HL-60 (cell line): ENCODE measurements around the gene SOCS7.

ENCODE experiments used
- DNase-seq, 2 experiments: peaks; one replicate each; pipeline ENCODE4 v3.0.0-alpha.2; 2010 to 2020; ENCODE audit warnings: low read depth in 1 of 2, low spot score in 1 of 2
- H3K27ac ChIP-seq: fragments of 250-450 bp; sonication (Bioruptor Pico); replicated peaks from 2 replicates; pipeline ENCODE4 v1.5.1; 2020; ENCODE audit warnings: mild to moderate bottlenecking, moderate library complexity
- H3K27me3 ChIP-seq: fragments of 250-450 bp; sonication (Bioruptor Pico); 2 replicates; pipeline ENCODE4 v1.5.1; 2021; ENCODE audit warnings: mild to moderate bottlenecking, moderate library complexity; ENCODE audit not compliant: insufficient read depth, poor library complexity, severe bottlenecking
- H3K4me3 ChIP-seq: replicated peaks from 2 replicates; pipeline ENCODE4 v1.5.1; 2011; ENCODE audit warnings: mild to moderate bottlenecking, control low read depth, low read length; ENCODE audit not compliant: insufficient read depth
- GABPA ChIP-seq: IDR thresholded peaks from 2 replicates; pipeline ENCODE4 v1.6.1; 2012; ENCODE audit warnings: low read depth
- POLR2AphosphoS5 ChIP-seq: IDR thresholded peaks from 2 replicates; pipeline ENCODE4 v1.6.1; 2012; ENCODE audit warnings: low read depth
- SPI1 ChIP-seq: IDR thresholded peaks from 2 replicates; pipeline ENCODE4 v1.6.1; 2012; ENCODE audit warnings: low read depth, mild to moderate bottlenecking, borderline replicate concordance
- TF ChIP-seq, protein P1 (sequence below): IDR thresholded peaks from one replicate; pipeline ENCODE4 v1.5.1; 2011; ENCODE audit warnings: low read length, control low read depth, inconsistent platforms; ENCODE audit not compliant: insufficient read depth
- TF ChIP-seq, protein P2 (sequence below): IDR thresholded peaks from 2 replicates; pipeline ENCODE4 v1.6.1; 2012; ENCODE audit warnings: low read depth; ENCODE audit not compliant: insufficient replicate concordance

SOCS7 gene

DNA sequence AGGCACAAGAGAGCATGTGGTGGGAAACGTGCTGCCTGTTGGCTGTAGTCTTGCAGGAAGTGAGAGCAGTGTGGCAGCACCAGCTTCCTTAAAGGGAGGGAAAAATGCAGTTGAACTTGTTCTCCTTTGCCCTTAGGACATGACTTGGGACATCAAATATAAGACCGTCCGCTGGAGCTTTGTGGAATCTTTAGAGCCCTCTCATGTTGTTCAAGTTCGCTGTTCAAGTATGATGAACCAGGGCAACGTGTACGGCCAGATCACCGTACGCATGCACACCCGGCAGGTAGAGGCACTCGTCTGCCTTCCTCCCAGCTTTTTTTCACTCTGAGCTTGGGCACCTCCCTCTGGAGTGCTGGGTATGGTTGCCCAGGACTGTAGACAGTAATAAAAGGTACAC lies 31.2 kb upstream of the SOCS7 start:
- H3K4me3 ChIP-seq = no peak overlapping the region
- DNase-seq = no peak
- H3K27me3 ChIP-seq = no peaks in the 10 kb centered on the region
- TF ChIP-seq, protein P1, sequence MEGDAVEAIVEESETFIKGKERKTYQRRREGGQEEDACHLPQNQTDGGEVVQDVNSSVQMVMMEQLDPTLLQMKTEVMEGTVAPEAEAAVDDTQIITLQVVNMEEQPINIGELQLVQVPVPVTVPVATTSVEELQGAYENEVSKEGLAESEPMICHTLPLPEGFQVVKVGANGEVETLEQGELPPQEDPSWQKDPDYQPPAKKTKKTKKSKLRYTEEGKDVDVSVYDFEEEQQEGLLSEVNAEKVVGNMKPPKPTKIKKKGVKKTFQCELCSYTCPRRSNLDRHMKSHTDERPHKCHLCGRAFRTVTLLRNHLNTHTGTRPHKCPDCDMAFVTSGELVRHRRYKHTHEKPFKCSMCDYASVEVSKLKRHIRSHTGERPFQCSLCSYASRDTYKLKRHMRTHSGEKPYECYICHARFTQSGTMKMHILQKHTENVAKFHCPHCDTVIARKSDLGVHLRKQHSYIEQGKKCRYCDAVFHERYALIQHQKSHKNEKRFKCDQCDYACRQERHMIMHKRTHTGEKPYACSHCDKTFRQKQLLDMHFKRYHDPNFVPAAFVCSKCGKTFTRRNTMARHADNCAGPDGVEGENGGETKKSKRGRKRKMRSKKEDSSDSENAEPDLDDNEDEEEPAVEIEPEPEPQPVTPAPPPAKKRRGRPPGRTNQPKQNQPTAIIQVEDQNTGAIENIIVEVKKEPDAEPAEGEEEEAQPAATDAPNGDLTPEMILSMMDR = no peak
- TF ChIP-seq GABPA (no peak), SPI1 (no peak), POLR2AphosphoS5 (no peak)
- TF ChIP-seq, protein P2, sequence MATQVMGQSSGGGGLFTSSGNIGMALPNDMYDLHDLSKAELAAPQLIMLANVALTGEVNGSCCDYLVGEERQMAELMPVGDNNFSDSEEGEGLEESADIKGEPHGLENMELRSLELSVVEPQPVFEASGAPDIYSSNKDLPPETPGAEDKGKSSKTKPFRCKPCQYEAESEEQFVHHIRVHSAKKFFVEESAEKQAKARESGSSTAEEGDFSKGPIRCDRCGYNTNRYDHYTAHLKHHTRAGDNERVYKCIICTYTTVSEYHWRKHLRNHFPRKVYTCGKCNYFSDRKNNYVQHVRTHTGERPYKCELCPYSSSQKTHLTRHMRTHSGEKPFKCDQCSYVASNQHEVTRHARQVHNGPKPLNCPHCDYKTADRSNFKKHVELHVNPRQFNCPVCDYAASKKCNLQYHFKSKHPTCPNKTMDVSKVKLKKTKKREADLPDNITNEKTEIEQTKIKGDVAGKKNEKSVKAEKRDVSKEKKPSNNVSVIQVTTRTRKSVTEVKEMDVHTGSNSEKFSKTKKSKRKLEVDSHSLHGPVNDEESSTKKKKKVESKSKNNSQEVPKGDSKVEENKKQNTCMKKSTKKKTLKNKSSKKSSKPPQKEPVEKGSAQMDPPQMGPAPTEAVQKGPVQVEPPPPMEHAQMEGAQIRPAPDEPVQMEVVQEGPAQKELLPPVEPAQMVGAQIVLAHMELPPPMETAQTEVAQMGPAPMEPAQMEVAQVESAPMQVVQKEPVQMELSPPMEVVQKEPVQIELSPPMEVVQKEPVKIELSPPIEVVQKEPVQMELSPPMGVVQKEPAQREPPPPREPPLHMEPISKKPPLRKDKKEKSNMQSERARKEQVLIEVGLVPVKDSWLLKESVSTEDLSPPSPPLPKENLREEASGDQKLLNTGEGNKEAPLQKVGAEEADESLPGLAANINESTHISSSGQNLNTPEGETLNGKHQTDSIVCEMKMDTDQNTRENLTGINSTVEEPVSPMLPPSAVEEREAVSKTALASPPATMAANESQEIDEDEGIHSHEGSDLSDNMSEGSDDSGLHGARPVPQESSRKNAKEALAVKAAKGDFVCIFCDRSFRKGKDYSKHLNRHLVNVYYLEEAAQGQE = no peak
- no peak overlapping the region for H3K27ac ChIP-seq

DNA sequence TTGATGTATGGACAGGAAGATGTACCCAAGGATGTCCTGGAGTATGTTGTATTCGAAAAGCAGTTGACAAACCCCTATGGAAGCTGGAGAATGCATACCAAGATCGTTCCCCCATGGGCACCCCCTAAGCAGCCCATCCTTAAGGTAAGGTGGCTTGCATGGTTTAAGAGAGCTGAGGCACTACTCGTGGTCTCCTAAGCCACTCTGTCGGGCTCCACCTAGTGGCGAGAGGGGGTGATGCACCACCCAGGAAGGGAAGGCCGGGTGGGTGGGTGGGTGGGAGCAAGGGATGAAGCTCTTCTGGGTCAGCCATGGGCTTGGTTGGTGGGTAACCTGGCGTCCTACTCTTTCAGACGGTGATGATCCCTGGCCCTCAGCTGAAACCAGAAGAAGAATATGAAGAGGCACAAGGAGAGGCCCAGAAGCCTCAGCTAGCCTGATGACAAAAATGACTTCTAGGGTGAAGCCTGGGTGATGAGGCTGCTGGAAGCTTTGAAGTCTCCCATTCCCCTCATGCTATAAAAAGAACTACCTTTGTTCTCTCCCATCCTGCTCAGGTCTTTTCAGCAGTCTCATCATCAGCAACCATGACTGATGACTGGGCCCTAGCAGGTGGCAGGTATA lies 29.4 kb upstream of the SOCS7 start:
- no peak for TF ChIP-seq POLR2AphosphoS5
- TF ChIP-seq, protein P1 = peak; percentile 41
- TF ChIP-seq SPI1 = no peak

DNA sequence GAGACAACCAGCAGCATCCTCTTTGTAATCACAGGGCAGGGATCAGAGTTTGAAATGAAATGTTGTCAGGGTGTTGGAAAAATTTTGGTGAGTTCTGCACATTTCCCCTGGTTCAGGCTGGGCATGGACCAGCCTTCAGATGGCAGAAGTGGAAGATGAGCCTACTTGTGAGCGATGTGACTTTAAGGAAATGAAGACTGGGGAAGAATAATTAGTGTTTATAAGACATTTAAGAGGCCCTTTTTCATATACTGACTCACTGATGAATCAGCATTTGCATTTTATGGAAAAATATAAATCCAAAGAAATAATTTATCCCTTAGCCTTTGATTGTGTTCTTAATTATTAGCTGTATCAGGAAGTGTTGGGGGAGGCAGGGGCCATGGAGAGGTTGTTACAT lies 28.7 kb upstream of the SOCS7 start:
- H3K4me3 ChIP-seq = no peak overlapping the region
- H3K27me3 ChIP-seq = no peaks in the 10 kb centered on the region
- no peak overlapping the region for H3K27ac ChIP-seq
- no peak for DNase-seq
- TF ChIP-seq, protein P2 = no peak
- TF ChIP-seq, protein P1 = no peak

More for the DNA sequence above, 29.4 kb upstream of the SOCS7 start:
- peak; percentile 28 to 54 for DNase-seq
- H3K27me3 ChIP-seq = no peaks in the 10 kb centered on the region
- no peak overlapping the region for H3K4me3 ChIP-seq
- H3K27ac ChIP-seq = no peak overlapping the region

DNA sequence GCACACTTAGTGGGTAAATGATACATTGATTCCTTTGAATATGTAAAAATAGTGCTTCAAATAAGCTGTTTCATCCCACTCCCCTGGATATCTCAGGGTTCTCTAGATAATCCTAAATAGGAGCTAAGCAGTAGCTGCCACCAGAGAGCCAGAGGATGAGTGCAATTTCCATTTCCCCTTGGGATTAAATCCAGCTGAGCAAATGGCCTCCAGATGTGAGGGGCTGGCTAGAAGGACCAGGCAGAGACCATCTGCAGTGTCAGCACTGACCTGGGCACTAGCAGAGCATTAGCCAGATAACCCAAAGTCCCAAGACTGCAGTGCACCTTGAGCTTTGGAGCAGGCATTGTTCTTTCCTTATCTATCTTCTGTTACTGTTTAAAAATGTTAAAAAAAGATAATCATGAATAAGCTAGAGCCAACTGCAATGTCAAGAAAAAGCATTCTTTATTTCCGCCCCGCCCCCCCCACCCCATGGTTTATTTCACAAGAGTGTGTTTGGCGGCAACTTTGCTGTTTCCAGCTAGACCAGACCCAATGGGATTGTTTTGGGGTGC lies 27.4 kb upstream of the SOCS7 start:
- H3K27me3 ChIP-seq = no peaks in the 10 kb centered on the region
- H3K27ac ChIP-seq = no peak overlapping the region
- no peak overlapping the region for H3K4me3 ChIP-seq
- DNase-seq = no peak
- TF ChIP-seq, protein P2 = no peak
- TF ChIP-seq SPI1 = no peak
- TF ChIP-seq, protein P1 = no peak
- no peak for TF ChIP-seq GABPA
- TF ChIP-seq POLR2AphosphoS5 = no peak
